Coronary artery (tissue), 2 donors: Measurements from ENCODE around the gene GALNT18.

ENCODE experiments used
- DNase-seq: peaks from one replicate; pipeline ENCODE4 v3.0.0-alpha.2; 2017; ENCODE audit warnings: low spot score
- H3K27ac ChIP-seq, 2 donors: fragments of 200-600 bp; sonication (generic); one replicate each; pipeline ENCODE4 v1.5.1; 2016 to 2019
- H3K4me3 ChIP-seq: fragments of 200-600 bp; sonication (generic); 2 replicates; pipeline ENCODE4 v1.5.1; 2016; ENCODE audit warnings: mild to moderate bottlenecking, moderate library complexity
- CTCF ChIP-seq: fragments of 200-600 bp; sonication (generic); IDR thresholded peaks from one replicate; pipeline ENCODE4 v1.5.1; 2019; ENCODE audit warnings: antibody characterized with exemption

GALNT18 gene

GRCh38 chr11:11483627-11484026 lies 138.2 kb downstream of the GALNT18 start:
- no peak overlapping the region for H3K4me3 ChIP-seq
- no peak for DNase-seq
- no peak overlapping the region for H3K27ac ChIP-seq
- no peak for TF ChIP-seq CTCF

- Histone ChIP-seq H3K4me3 (no peak overlapping the region), H3K27ac (no peak overlapping the region)
- no peak for TF ChIP-seq CTCF
Measured at GRCh38 chr11:11482730-11483129, 139.1 kb downstream of the GALNT18 start.

GRCh38 chr11:11481371-11481770 lies 140.4 kb downstream of the GALNT18 start:
- no peak for DNase-seq
- H3K4me3 ChIP-seq = no peak overlapping the region
- TF ChIP-seq CTCF = no peak
- peak overlapping the region; percentile 32 to 67 for H3K27ac ChIP-seq

More at GRCh38 chr11:11482730-11483129, 139.1 kb downstream of the GALNT18 start:
- DNase-seq = no peak

GRCh38 chr11:11480971-11481370 lies 140.8 kb downstream of the GALNT18 start:
- no peak for TF ChIP-seq CTCF
- H3K27ac ChIP-seq = peak overlapping the region; percentile 32 to 67
- H3K4me3 ChIP-seq = no peak overlapping the region

GRCh38 chr11:11478687-11479086 lies 143.1 kb downstream of the GALNT18 start:
- Histone ChIP-seq H3K4me3 (no peak overlapping the region), H3K27ac (no peak overlapping the region)
- TF ChIP-seq CTCF = no peak
- no peak for DNase-seq

More at GRCh38 chr11:11480971-11481370, 140.8 kb downstream of the GALNT18 start:
- no peak for DNase-seq

GRCh38 chr11:11477695-11478420 lies 143.9 kb downstream of the GALNT18 start:
- no peak overlapping the region for H3K4me3 ChIP-seq
- DNase-seq = no peak
- no peak for TF ChIP-seq CTCF
- H3K27ac ChIP-seq = no peak overlapping the region

GRCh38 chr11:11476971-11477645 lies 144.7 kb downstream of the GALNT18 start:
- DNase-seq = no peak
- H3K4me3 ChIP-seq = no peak overlapping the region
- TF ChIP-seq CTCF = no peak
- H3K27ac ChIP-seq = no peak overlapping the region
